Activated naive CD4-positive, alpha-beta T cell treated with anti-CD3 and anti-CD28 coated beads, Interleukin-2, amount 50 U/mL, for 16 hours (primary cell): Measurements from ENCODE around the gene CALD1.

Source experiments
- DNase-seq: peaks from one replicate; pipeline ENCODE4 v3.0.0-alpha.2; 2020

The CALD1 gene

DNA sequence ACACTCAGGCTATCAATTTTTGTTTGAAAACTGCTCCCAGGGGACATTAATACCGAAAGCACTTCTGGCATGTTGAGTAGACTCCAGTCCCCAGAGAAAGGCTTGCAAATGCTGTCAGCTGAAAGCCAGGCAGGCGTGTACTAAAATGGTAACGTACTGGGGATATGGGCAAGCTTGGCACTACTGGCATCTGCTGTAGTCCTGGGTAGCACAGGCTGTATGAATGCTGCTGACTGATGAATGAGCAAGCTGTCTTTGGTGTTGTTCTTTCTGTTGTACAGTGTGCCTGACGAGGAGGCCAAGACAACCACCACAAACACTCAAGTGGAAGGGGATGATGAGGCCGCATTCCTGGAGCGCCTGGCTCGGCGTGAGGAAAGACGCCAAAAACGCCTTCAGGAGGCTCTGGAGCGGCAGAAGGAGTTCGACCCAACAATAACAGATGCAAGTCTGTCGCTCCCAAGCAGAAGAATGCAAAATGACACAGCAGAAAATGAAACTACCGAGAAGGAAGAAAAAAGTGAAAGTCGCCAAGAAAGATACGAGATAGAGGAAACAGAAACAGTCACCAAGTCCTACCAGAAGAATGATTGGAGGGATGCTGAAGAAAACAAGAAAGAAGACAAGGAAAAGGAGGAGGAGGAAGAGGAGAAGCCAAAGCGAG is 153.4 kb downstream of the CALD1 start:
- DNase-seq, result no peak

DNA sequence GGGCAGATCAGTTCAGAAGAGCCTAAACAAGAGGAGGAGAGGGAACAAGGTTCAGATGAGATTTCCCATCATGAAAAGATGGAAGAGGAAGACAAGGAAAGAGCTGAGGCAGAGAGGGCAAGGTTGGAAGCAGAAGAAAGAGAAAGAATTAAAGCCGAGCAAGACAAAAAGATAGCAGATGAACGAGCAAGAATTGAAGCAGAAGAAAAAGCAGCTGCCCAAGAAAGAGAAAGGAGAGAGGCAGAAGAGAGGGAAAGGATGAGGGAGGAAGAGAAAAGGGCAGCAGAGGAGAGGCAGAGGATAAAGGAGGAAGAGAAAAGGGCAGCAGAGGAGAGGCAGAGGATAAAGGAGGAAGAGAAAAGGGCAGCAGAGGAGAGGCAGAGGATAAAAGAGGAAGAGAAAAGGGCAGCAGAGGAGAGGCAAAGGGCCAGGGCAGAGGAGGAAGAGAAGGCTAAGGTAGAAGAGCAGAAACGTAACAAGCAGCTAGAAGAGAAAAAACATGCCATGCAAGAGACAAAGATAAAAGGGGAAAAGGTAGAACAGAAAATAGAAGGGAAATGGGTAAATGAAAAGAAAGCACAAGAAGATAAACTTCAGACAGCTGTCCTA is 154.1 kb downstream of the CALD1 start:
- no peak for DNase-seq

DNA sequence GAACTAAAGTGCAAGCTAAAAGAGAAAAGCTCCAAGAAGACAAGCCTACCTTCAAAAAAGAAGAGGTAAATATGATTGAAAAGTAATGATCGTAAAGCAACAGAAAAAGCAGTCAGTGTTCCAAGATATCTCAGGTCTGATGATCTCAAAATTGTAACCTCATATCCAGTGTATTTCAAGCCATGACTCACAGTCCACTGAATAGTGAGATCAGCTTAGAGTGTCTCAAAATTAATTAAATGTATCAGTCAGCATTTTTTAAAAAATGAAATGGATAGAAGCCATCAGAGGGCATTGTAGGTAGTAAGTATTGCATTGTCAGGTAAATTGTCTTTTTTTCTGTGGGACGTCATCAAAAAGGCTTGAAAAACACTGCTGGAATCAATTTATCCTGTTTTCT is 156.3 kb downstream of the CALD1 start:
- no peak for DNase-seq

DNA sequence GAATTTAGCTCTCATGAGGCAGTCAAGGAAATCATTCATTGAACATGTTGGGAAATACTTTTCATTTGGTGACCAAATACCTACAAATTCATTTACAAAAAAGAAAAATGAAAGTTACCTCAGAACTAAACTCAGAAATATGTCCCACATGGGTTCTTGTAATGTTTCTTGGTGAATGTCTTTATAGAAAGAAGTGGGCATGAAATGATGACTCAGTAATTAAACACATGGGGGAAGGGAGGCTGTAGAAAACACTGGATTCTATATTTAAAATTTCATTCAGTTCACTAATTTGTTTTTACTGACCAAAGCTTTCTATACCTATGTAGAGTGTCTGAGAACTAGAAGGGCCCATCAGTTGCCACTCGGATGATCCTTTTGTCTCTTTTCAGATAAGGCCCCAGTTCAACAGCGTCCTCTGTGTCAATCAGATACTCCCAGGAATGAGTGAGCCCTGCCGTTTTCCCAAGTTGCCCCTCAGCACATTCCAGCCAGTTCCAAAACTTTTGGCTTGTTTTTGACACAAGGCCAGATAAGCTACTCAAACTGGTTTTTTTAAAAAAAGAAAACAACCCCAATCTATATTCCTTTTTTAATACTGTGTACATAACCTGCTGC is 157.6 kb downstream of the CALD1 start:
- no peak for DNase-seq

DNA sequence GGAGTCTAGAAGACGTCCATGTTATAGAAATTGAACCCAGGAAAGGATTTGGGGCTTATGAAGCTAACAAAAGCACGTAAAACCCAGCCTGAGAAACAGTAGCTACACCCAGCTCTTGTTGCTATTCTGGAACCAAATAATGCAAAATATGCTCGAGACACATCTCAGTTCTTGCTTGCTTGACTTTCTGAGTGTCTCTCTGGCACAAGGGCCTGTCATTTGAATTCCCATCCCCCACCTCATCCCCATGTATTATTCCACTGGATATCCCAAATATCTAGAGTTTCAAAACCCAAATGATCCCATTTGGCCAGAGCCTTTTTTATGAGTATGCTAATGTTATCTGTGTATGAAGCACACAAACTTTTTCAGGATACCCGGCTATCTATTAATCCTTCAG is 158.7 kb downstream of the CALD1 start:
- no peak for DNase-seq

DNA sequence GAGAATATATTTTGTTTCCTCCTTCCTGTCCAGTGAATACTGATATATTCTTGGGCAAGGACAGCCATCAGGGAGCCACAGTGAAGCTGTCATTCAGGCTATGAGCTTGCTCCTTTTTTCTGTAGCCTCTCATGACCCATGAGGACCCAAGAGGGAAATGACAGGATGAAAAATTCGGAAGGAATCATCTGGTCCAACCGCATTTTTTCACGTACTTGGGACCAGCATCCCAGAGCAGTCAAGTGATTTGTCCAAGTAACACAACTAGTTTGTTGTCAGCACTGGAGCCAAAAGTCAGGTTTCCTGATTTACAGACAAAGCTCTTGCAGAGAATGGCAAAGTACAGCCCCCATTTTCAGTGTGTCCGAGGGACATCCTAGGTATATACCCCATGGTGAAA is 159.7 kb downstream of the CALD1 start:
- DNase-seq, result no peak

DNA sequence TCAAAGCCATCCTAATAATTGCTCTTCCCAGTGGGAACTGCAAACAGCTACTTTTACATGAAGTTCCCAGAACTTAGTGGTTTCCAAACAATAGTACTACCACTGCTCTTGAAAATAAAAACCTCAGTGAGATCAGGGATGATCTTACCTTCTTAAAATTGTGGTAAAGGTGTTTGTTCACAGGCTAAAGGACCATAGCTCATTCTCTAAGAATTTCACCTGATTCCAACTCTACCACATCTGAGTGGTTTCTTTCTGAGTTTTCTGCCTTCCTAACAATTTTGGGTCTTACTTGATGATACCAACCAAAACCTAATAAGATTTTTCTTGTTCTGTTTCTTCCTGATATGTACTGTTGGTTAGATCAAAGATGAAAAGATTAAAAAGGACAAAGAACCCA is 161.3 kb downstream of the CALD1 start:
- no peak for DNase-seq

DNA sequence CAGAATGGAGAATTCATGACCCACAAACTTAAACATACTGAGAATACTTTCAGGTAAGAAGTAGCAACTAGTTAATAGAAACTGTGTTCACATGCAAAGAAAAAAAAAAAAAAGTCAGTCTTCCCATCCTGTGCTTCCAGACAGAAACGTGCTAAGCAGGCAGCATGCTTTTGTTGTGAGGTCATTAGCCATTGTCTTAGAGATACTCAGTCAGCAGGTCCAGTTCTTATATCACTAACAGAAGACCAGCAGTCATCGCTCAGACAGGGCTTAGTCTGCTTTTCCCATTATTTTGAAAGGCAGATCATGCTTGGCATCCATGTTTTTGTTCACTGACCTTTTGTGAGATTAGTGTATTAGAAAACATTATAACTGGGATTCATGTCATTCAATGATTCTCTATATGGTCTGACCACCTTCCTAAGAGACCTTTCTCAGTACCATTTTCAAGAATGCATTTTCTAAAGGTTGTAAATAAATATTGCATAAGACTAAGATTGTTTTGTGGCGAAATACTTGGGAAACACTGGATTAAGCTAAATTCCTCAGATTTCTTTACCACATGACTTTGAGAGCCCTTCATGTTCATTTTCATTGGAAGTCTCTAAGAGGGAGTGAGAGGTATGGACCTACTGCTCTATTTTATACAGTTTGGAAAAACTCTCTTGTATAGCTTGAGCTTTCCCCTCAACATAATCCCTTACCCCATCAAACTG is 161.9 kb downstream of the CALD1 start:
- no peak for DNase-seq

DNA sequence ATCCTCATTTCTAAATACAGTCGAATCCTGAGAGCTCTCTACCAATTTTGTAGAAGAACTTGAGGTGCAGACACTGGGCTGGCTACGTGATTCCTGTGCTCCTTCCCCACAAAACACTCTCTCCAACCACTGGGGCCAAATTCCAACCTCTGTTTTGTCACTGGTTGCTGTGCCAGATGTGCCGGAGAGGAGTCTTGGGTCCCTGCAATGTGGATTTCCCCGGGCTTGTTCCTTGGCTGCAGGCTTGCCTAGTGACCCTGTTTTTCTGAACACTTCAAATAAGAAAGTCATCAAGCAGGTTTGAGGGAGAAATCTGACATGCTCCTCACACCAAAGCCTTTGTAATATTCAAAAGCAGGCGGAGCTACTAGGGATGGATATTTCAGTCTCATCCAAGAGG is 162.5 kb downstream of the CALD1 start:
- DNase-seq, result no peak

DNA sequence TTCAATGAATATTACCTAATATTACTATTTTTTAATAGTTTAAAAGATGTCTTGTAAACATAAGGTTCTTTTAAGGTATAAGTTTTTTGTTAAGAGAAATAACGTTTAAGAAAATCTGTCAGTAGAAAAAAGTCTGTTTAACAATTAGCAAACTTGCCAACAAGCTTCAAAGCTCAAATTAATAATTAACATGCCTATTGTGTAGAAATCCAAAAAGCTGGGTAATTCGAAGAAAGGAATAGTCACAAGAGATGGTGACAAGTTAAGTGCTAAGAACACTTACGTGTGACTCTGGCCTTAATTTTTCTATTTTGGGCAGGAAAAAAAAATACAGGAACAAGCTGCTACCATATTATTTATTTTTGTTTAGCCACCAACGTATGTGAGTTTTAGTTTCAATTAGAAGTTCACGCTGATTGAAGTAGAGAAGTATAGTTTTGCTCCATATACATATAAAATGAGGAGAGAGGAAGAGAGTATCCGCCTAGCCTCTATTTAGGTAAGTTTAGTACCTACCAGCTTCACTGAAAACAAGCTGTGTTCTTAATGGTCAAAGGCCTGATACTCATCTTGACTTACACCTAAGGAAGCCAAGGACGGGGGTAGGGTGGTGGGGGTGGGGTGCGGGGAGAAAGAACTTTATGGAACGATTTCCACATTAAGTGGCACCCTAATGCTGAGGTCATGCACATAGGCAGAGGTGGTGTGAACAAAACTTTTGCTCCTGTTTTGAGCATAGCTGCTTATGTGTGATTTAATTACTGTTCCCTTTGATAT is 163.4 kb downstream of the CALD1 start:
- DNase-seq, result no peak

DNA sequence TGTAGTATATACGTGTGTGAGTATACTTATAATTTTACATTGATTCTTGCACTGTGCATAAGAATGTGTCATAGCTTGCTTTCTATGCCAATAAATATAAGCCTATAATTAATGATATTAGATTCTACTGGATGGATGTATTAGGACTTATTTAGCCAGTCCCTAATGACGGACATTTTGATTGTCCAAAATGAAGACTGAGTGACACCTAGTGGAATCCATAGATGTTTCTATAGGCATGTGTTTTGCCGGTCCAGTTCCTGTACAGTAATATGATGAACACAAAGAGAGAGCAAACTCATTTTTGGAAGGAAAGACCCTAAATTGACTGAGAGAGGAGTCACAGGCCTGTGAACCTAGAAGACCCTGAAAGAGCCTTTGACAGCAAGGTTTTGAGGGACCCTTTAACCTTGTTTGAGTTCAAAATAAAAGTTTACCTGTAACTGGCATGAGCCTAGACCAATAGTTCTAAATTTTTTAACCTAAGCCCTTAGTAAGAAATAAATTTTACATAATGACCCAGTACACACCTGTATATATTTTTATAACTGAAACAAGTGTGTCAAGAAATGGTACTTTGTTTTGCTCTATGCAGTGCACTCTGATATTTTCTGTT is 164.5 kb downstream of the CALD1 start:
- no peak for DNase-seq

DNA sequence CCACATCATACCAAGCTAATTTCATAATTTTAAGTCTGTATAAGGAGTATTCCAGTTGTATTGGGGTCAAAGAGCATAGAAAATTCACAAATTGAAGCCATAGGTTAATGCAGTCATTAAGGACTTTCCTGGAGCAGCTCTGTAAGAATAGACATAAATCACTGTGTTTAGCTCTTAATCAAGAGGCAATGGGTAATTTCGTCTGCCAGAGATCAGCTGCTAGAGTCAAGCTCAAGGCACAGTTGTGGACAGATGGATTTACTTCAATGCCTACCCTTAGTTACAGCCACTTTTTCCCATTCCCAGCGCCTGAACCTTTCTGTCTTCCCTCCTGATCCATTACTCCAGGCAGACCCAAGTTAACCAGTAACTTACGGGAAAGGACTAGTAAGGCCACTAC is 166.3 kb downstream of the CALD1 start:
- no peak for DNase-seq

DNA sequence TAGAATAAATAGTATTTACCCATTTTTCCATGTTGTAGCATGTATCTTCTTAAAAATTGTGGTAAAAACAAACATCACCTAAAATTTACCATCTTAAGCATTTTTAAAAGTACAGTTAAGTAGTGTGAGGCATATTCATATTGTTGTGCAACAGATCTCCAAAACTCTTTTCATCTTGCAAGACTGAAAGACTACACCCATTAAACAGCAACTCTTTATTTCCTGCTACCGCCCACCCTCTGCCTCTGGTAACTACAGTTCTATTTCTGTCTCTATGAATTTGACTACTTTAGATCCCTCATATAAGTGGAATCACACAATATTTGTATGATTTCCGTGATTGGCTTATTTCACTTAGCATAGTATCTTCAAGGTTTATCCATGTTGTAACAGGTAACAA is 166.8 kb downstream of the CALD1 start:
- peak; percentile 39 for DNase-seq

DNA sequence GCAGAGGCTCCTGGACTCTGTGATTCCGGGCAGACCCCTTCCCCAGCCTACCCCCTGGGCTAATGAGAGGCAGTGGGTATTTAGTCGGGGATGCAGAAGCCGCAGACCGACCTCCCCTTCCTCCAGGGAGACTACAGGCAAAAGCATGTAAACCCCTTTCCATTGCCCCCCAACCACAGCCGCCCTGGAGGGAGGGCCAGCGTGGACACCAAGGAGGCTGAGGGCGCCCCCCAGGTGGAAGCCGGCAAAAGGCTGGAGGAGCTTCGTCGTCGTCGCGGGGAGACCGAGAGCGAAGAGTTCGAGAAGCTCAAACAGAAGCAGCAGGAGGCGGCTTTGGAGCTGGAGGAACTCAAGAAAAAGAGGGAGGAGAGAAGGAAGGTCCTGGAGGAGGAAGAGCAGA is 167.9 kb downstream of the CALD1 start:
- no peak for DNase-seq

DNA sequence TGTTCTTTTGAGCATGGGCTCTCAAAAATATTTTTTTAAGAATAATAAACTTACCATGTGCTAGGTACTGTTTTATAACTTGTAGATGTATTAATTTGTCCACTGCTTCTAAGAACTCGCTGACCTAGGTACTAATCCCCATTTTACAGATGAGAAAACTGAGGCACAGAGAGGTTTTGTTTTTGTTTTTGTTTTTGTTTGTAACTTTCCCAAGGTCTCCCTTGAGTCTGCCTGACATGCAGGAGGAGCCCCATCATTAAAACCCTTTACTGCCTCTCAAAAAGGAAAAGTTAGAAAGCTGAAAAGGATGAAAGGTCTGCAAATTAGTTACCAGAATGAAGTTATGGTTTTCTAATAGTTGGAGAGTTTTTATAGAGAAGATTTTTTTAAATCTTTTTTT is 168.4 kb downstream of the CALD1 start:
- no peak for DNase-seq

DNA sequence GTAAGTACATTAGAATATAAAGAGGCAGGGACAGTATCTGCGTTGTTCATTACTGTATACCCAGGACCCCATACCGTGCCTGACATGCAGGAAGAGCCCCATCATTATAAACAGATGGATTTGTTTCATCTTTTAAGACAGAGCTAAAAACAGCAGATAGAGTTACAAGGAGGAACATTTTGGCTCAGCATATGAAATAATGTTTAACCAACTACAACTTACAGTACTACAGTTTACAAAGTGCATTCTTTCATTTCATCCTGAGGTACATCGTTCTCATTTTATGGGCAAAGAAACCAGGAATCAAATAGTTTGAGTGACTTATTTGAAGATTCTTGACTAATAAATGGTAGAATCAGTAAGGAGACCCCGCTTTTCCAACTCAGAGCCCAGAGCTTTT is 168.8 kb downstream of the CALD1 start:
- no peak for DNase-seq

DNA sequence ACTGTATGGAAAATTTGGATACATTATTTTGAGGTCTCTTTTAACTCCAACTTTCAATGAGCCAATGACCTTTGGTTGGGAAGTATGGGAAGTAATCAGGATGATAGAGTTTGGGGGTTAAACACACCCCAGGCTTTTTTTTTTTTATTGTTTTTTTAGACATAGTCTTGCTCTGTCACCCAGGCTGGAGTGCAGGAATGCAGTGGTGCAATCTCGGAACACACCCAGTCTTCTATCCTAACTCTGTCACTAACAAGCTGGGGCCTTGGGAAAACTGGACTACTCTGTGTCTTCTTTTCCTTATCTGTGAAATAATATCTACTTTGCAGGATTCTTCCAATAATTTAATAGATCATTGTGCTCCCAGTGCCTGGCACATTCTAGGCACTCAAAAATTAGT is 169.3 kb downstream of the CALD1 start:
- DNase-seq, result no peak

DNA sequence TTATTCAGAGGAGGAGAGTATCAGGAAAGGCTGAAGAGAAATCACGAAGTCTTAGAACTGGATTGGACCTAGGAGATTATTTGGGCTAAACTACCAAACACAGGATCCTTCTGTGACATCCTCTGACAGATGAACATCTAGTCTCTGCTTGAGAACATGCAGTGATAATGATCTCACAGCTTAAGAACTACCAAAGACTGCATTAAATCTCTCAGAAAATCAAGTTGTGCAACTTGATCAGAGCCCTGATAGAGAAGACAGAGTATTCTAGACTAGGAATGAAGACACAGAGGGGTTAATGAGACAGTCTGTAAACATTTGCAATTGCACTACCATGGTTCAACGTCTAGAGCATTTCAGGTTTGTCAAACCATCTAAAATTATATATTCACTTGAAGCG is 169.7 kb downstream of the CALD1 start:
- DNase-seq, result no peak

DNA sequence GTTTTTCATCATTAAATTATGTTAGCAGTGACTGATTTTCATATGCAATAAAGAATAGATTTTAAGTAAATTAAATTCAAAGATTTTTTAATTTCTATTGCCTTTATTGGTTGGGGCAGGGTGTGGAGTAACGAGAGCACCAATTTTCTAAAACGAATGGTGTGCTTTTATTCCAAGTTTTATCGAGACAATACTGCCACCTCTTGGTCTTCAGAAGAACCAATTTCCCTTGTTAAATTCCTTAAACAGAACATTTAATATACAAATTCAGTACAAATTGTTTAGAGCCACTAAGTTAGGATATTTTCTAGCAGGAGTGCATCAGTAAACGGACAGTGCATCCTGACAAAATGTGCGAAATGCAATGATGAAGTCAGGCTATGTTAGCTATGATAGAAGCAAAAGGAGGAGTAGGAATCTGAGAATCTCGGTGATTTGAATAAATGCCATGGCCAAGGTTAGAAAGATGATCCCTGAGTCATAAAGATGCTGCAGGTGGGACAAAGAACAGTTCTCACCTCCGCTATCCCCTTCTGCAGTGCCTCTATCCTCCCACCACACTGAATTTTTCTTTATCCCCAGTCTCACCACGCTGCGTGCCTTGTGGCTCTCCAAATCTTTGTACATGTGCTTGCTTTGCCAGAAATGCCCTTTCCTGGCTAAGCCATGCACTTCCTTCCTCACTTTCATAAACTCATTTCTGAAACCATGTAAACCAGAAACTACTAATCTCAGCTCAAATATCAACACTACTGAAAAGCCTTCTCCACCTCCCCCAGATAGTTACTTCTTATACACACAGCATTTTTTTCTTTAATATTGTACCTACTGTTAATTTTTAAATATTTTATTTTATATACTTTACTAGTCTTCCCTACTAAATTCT is 175.0 kb downstream of the CALD1 start:
- DNase-seq, result no peak

DNA sequence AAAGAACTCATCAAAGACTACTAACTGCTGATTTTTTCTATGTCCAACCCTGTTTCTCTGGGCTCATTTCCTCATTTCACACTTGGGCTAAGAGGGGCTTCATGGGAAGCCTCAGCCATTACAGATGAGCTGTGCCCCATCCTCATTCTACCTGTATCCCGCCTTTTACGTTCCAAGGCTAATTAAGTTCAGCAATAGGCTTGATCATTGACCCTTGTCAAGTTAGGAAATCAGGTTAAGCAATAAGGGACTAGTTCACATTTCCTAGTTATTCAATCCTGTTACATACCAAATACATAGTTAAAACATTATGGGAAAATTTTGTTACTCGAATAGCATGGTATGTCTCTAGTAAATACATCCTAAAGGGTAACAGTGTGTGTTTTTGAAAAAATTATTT is 177.6 kb downstream of the CALD1 start:
- DNase-seq, result no peak

DNA sequence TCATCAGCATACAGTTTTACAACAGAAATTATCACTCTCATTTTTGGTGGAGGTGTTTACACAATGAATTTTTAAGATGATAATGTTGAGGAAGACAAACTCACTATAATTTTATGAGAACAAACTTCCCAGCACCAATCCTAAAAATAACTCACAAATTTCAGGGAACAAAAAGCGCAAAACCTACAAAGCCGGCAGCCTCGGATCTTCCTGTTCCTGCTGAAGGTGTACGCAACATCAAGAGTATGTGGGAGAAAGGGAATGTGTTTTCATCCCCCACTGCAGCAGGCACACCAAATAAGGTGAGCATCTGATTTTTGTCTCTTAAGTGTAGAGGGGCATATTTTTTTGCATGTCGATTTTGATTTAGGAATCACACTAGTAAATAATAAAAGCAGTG is 180.4 kb downstream of the CALD1 start:
- DNase-seq, result no peak

DNA sequence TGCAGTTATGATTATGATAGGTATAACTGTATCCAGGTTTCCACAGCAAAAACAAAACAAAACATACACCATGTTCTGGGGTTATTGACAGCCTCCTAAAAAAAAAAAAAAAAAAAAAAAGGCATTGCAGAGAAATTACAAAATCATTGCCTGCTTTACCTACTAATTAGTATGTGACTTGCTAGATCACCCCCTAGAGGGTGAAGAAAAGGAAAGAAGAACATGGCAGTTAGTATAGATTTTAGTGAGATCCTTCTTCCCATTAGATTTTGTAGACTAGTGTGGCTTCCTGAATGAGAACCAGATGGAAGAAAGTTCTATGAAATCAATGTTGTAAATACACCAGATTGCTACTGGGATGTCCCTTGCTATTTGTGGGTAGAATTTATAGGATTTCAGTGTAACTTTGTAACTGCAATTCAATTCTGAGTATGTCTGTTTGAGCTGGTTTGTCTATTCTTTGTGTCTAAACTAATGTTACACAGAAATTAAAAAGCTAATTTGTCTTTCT is 182.9 kb downstream of the CALD1 start:
- DNase-seq, result no peak
